Activated naive CD8-positive, alpha-beta T cell treated with anti-CD3 and anti-CD28 coated beads, Interleukin-2, amount 10 ng/mL, durations not matched to agents 7 days and 5 days (primary cell): ENCODE data around the gene TMSB15A. TPM values are rescaled to one million over a fixed set of nuclear protein-coding genes. Genes with fewer than 3 reads are reported as not detected.
"Not testable (repeated sequence)": the region's sequence is repeated elsewhere in the genome, so short reads cannot be mapped to it uniquely, and the experiment has no call there.

Source experiments
- ATAC-seq: fragments of 150-1000 bp; cut with Tn5 transposase; one replicate; pipeline ENCODE4 v1.10.0; 2021; ENCODE audit warnings: low read depth, moderate library complexity
- POLR2A ChIA-PET: fragments of 350-600 bp; sonication (Branson Sonifier 250); formaldehyde crosslinking; loops from one replicate; lab custom pipeline; 2021; ENCODE audit warnings: antibody characterized with exemption; lab: Charles Lee
- DNase-seq: peaks from one replicate; pipeline ENCODE4 v3.0.0; 2021
- H3K27ac Mint-ChIP-seq: one replicate; pipeline ENCODE4 v1.8.0; 2022; ENCODE audit warnings: mild to moderate bottlenecking, mixed read lengths
- H3K27me3 Mint-ChIP-seq: one replicate; pipeline ENCODE4 v1.8.0; 2022; ENCODE audit warnings: mild to moderate bottlenecking, moderate library complexity, mixed read lengths
- H3K36me3 Mint-ChIP-seq: one replicate; pipeline ENCODE4 v1.8.0; 2021; ENCODE audit warnings: mild to moderate bottlenecking, mixed read lengths
- H3K4me1 Mint-ChIP-seq: one replicate; pipeline ENCODE4 v1.8.0; 2021; ENCODE audit warnings: mixed read lengths
- H3K4me3 Mint-ChIP-seq: one replicate; pipeline ENCODE4 v1.8.0; 2022; ENCODE audit warnings: mild to moderate bottlenecking, moderate library complexity, mixed read lengths
- H3K9me3 Mint-ChIP-seq: one replicate; pipeline ENCODE4 v1.8.0; 2021; ENCODE audit warnings: mixed read lengths
- total RNA-seq, 2 experiments: library from RNA; stranded (reverse); gene quantifications; one replicate each; pipeline ENCODE4 v1.2.3, GENCODE V29; 2021

TMSB15A gene
- total RNA-seq, 2 experiments from 2014 or later = 0.62 TPM; not detected in 1

GRCh38 chrX:102470215-102470614 is 46.3 kb downstream of the TMSB15A start:
- H3K27ac Mint-ChIP-seq, POLR2A ChIA-PET, ATAC-seq, H3K4me1 Mint-ChIP-seq, H3K36me3 Mint-ChIP-seq, H3K27me3 Mint-ChIP-seq, H3K9me3 Mint-ChIP-seq, H3K4me3 Mint-ChIP-seq, DNase-seq: not testable (repeated sequence)

Other genes starting within 250 kb of the TMSB15A start
- not detected for gene NXF2B, start 76.7 kb downstream of the TMSB15A start, total RNA-seq
- gene TCP11X2, start 44.9 kb downstream of the TMSB15A start, total RNA-seq = not detected
- gene ARMCX5, start 82.8 kb upstream of the TMSB15A start, total RNA-seq = 1 to 10 TPM; 7.1 to 8.2 TPM
- gene GPRASP1, start 134.7 kb upstream of the TMSB15A start, total RNA-seq = 10 to 100 TPM; 12.7 to 14.0 TPM
- gene GPRASP2, start 195.7 kb upstream of the TMSB15A start, total RNA-seq = under 1 TPM; 0.77 to 0.89 TPM
- 1 to 10 TPM; 2.0 to 2.2 TPM for gene GPRASP3, start 204.0 kb upstream of the TMSB15A start, total RNA-seq